ENCODE results near the gene GPR137.
"Not testable (repeated sequence)": the region's sequence is repeated elsewhere in the genome, so short reads cannot be mapped to it uniquely, and the experiment has no call there.

The GPR137 gene

GRCh38 chr11:64322925-64323260, 37.2 kb downstream of the GPR137 start:
- no peak for DNase-seq

- no peak for DNase-seq
These were observed 37.7 kb downstream of the GPR137 start for GRCh38 chr11:64323373-64323772.

GRCh38 chr11:64323984-64324383, 38.3 kb downstream of the GPR137 start:
- DNase-seq, result not testable (repeated sequence)

DNA sequence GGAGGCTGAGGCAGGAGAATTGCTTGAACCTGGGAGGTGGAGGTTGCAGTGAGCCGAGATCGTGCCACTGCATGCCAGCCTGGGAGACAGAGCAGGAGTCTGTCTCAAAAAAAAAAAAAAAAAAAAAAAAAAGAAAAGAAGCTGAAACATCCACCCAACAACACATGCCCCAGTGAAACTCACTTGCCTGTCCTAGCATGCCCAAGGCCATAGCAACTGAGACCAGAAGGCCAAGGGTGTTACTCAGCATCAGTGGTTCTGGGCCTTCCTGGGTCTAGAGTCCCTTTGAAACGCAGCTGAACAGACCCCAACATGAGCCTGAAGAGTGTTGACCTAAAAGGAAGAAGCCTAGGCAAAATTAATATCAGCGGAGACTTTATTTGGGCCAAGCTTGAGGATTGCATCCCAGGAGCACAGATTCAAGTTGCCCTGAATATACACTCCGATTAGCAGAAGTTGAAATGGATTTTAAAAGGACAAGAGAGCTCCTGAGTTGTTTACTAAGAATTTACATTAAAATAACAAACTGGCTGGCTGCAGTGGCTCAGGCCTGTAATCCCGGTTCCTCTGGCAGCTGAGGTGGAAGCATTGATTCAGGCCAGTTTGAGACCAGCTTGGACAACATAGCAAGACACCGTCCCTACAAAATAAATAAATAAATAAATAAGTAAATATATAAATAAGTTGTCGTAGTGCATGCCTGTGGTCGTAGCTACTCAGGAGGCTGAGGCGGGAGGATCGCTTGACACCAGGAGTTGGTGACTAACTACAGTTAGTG, 39.2 kb downstream of the GPR137 start:
- DNase-seq, result no peak

DNA sequence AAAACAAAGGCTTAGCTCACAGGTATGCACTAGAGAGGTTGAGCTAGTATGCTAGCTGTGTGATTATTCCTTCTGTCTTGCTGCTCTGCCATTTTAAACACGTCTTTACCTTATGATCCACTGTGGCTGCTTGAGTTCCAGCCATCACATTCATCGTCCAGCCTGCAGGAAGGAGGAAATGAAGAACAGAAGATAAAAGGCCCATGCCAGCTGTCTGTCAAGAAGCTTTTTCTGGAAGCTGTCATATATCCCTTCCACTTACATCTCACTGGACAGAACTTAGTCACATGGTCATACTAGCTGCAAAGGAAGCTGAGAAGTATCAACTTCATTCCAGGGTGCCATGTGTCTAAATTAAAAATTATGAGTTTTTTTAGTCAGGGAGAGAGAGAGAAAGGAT, 41.7 kb downstream of the GPR137 start:
- no peak for DNase-seq

DNA sequence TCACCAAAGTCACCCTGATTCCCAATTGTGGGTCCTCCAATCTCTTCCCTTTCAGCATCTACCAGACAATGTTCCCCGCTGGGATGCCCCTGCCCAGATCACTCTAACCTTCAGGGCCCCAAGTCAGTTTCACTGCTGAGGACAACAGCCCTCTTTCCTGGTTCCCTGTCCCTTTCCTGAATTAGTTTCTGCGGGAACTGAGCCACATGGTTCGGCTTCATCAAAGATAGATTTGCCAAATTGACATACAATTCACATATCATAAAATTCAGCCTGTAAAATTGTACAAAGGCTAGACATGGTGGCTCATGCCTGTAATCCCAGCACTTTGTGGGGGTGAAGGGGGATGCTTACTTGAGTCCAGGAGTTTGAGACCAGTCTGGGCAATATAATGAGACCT, 42.3 kb downstream of the GPR137 start:
- DNase-seq, result no peak

DNA sequence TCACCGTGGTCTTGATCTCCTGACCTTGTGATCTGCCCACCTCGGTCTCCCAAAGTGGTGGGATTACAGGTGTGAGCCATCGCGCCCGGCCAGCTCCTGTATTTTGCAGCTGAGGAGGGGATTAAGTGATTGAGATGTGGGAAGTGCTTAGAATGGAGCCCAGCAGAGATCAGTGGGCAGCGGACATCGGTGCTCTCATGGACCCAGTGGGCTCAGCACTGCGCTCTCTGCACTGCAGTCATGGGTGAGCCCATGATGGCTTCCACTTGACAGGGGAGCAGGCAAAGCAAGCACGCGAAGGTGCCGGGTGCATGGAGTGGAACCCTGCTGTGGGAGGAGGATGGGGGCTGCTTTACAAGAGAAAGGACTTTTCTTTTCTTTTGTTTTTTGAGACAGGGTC, 45.2 kb downstream of the GPR137 start:
- DNase-seq, result no peak

- peak; percentile 22 for DNase-seq
These were observed 46.1 kb downstream of the GPR137 start for GRCh38 chr11:64331569-64332371.

GRCh38 chr11:64333556-64333955, 47.9 kb downstream of the GPR137 start:
- no peak for DNase-seq

DNA sequence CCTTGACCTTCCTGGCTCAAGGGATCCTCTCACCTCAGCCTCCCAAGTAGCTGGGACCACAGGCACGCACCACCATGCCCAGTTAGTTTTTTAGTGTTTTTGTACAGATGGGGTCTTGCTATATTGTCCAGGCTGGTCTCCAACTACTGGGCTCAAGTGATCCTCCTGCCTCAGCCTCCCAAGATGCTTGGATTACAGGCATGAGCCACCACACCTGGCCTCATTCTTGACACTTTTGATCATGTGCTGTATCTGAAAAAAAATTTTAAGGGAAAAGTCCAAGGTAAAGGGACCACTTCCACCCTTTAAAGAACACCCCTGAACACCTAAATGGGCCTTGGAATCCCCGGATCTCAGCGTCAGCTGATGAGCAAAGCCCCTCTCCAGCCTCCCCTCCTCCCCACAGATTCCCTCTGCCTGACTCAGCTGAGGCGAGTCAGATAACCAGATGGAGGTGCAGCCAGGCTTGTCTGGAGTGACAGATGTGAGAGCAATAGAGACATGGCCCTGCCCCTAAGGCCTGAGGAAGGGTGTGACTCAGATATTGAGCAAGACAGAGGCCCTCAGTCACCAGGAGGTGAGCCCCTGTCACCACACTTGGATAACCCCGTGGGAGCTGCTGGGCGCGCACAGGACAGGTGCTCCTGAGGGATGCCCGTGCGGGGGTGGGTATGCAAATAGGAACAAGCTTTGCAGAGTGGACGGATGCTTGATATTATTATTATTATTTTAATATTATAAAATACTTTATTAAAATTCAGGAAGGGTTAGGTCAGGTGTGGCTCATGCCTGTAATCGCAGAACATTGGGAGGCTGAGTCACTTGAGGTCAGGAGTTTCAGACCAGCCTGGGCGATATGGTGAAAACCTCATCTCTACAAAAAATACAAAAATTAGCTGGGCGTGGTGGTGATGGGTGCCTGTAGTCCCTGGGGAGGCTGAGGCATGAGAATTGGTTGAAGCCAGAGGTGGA, 49.4 kb downstream of the GPR137 start:
- peak; percentile 92 for DNase-seq

DNA sequence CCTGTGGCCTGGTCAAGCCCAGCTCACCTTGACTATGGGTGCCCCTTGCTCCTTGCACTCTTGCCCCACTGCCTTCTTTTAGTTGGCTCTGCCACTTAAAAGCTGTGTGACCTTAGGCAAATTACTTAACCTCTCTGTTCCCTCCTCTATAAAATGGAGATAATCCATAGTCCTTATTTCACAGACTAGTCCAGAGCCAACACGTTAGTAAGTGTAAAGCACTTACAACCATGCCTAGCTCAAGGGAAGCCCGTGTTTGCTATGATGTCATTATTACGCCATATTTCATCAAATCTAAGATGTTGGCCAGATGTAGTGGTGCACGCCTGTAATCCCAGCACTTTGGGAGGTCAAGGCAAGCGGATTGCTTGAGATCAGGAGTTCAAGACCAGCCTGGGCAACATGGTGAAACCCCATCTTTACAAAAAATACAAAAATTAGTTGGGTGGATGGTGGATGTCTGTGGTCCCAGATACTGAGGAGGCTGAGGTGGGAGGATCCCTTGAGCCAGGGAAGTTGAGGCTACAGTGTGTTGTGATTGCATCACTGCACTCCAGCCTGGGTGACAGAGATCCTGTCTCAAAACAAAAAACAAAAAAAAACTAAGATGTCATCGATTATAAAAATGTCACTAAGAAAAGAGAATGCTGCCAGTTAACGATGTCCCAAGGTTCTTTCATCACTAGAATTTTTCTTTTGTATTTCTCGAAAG, 52.0 kb downstream of the GPR137 start:
- DNase-seq, result no peak

GRCh38 chr11:64338716-64339115, 53.1 kb downstream of the GPR137 start:
- no peak for DNase-seq

All from NCI-H446 treated with DMSO at 0.1 percent for 48 hours (cell line).